Activated T-helper 17 cell treated with anti-CD3 and anti-CD28 coated beads, Interleukin-2, amount 50 U/mL, for 72 hours (primary cell): ENCODE data around the gene ZNF687. TPM values are rescaled to one million over a fixed set of nuclear protein-coding genes. Genes with fewer than 3 reads are reported as not detected.
A peak's percentile ranks its signal among the peaks of the same experiment; 100 is the strongest.

Experiments
- ATAC-seq: fragments of 150-1000 bp; cut with Tn5 transposase; replicated peaks from 2 replicates; pipeline ENCODE4 v1.10.0; 2021; ENCODE audit warnings: mild to moderate bottlenecking, moderate library complexity
- H3K27ac Mint-ChIP-seq: one replicate; pipeline ENCODE4 v1.8.0; 2022; ENCODE audit warnings: mixed read lengths
- H3K27me3 Mint-ChIP-seq: one replicate; pipeline ENCODE4 v1.8.0; 2022; ENCODE audit warnings: mixed read lengths
- H3K36me3 Mint-ChIP-seq: one replicate; pipeline ENCODE4 v1.8.0; 2022; ENCODE audit warnings: low read depth, mild to moderate bottlenecking, mixed read lengths
- H3K4me1 Mint-ChIP-seq: one replicate; pipeline ENCODE4 v1.8.0; 2022; ENCODE audit warnings: mixed read lengths
- H3K4me3 Mint-ChIP-seq: one replicate; pipeline ENCODE4 v1.8.0; 2022; ENCODE audit warnings: mild to moderate bottlenecking, mixed read lengths
- H3K9me3 Mint-ChIP-seq: one replicate; pipeline ENCODE4 v1.8.0; 2022; ENCODE audit warnings: mixed read lengths
- total RNA-seq, 2 donors: library from RNA; stranded (reverse); gene quantifications; one replicate each; pipeline ENCODE4 v1.2.3, GENCODE V29; 2022

ZNF687 gene
- total RNA-seq, 2 donors from 2014 or later = 24.9 to 29.6 TPM

DNA sequence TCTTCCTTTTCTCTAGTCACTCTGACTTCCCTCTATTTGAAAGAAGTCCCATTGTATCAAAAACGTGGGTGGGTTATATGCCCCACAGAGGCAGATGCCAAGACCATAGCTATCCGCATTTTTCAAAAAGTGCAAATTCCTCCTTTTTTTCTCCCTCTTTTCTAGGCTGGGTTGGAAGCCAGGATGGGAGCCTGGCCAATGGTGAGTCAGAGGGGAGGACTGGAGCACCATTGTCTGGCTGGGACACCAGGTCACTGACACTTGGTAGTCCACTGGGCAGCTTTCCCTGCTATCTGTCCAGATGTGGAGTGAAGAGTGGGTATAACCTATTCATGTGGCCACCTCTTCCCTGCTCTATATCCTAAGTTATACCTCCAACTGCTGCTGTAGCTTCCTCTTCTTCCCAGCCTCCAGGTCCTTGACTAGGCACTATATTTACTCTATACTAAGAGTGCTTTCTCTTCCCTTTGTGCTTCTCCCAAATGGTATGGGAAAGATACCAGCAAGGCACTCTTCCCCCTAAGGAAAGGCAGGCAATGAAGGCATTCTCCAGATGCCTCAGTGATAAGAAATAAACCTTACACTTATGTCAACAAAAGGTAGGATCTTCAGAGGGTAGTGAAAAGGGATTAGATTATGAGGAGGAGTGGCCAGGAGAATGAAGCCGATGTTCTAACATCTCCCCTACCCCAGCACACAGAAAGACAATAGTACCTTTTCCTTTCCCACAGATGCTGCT is 32.2 kb downstream of the ZNF687 start:
- Mint-ChIP-seq H3K4me1 (peaks cover 35% of the 10 kb centered on the region), H3K4me3 (no peak overlapping the region), H3K9me3 (no peaks in the 10 kb centered on the region), H3K27ac (peak overlapping the region; percentile 98), H3K27me3 (no peaks in the 10 kb centered on the region), H3K36me3 (peaks cover 90% of the 10 kb centered on the region)
- no peak for ATAC-seq

DNA sequence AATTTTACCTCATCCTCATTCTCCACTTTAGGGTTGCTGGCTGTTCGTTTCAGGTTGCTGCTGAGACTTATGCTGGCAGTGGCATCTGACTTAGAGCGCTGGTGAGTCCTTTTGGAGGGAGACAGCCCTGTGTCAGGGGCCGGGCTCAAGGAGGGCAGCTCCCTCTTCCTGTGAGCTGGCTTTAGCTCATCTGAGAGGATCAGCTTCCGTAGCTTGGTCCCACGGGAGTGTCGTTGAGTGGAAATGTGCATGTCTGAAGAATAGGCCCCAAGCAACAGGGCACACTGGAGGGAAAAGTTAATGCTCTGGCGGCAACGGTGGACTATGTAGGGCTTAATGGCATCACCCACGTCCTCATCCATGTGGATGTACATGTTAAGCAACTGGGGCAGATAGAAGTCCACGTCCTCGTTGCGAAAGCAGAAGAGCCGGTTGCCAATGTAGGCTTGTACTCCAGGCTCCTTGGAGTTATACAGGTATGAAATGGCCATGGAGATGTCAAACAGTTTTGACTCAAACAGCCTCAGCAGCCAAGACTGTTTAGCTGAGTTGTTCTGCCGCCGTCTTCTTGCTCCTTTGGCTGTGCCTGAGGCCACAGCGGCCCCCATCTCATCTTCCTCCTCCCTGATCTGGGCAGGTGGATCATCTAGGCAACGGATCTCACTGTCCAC is 33.6 kb downstream of the ZNF687 start:
- Mint-ChIP-seq H3K4me3 (no peak overlapping the region), H3K27me3 (no peaks in the 10 kb centered on the region), H3K27ac (peak overlapping the region; percentile 63), H3K36me3 (peaks cover 90% of the 10 kb centered on the region), H3K9me3 (no peaks in the 10 kb centered on the region), H3K4me1 (peaks cover 40% of the 10 kb centered on the region)
- ATAC-seq = no peak

DNA sequence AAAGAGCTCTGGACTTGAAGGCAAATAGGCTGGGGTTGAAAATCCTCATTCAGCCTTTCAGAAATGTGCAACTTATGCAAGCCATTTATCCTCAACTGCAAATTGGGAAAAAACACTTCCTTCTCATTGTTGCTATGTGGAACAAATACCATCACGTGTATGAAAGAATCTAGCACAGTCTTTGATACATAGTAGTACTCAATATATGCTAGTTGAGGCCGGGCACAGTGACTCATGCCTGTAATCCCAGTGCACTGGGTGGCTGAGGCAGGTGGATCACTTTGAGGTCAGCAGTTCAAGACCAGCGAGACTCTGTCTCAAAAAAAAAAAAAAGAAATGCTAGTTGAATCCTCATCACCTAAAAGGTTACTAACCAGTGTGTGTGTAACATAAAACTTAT is 36.9 kb downstream of the ZNF687 start:
- peaks cover 85% of the 10 kb centered on the region for H3K36me3 Mint-ChIP-seq

DNA sequence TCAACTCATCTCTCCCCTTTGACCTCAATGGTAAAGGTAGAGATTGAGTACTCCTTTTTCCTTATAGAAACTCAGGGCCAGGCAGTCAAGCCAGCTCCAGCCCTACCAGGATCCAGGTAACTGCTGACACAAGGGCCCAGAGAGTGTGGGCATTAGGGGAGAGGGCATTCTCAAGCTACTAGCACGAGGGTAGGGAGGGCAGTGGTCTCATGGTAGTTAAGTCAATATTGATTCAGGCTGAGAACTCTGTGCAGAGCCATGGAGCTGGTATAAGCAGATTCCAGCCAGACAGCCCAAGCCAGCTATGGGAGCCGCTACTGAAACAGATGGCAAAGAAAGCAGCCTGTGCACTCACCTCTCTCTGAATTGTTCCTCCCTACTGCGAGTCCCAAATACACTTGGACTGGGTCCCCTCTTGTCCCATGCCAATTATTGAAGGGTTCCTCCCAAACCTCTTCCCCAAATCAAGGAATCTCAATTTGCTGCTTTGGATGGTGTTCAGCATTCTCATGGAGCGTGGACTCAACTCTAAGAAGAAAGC is 42.4 kb downstream of the ZNF687 start:
- H3K4me1 Mint-ChIP-seq = peaks cover 43% of the 10 kb centered on the region
- H3K27ac Mint-ChIP-seq = no peak overlapping the region
- no peak for ATAC-seq
- H3K9me3 Mint-ChIP-seq = no peaks in the 10 kb centered on the region
- peaks cover 70% of the 10 kb centered on the region for H3K36me3 Mint-ChIP-seq
- no peak overlapping the region for H3K4me3 Mint-ChIP-seq
- no peaks in the 10 kb centered on the region for H3K27me3 Mint-ChIP-seq

More for the DNA sequence above, 36.9 kb downstream of the ZNF687 start:
- no peak overlapping the region for H3K27ac Mint-ChIP-seq
- ATAC-seq = peak; percentile 42
- no peaks in the 10 kb centered on the region for H3K27me3 Mint-ChIP-seq
- peaks cover 26% of the 10 kb centered on the region for H3K4me1 Mint-ChIP-seq
- H3K4me3 Mint-ChIP-seq = no peak overlapping the region
- no peaks in the 10 kb centered on the region for H3K9me3 Mint-ChIP-seq

DNA sequence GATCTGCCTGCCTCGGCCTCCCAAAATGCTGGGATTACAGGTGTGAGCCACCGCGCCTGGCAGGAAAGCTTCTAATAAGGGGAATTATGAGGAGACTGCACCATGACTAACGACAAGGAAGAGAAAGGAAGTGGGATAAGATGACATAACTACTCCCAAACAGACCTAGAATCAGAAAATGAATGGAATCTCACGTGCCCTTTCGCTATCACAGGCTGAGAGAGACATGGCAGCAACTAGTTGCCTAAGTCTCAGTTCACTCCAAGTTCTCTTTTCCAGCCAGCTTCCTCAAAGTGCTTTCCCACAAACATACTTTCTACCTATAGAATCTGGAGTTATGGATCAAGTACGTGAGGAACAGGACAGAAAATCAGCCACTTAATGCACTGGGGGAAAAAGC is 43.1 kb downstream of the ZNF687 start:
- ATAC-seq = no peak
- Mint-ChIP-seq H3K4me1 (peaks cover 42% of the 10 kb centered on the region), H3K9me3 (no peaks in the 10 kb centered on the region), H3K27ac (peak overlapping the region; percentile 99), H3K36me3 (peaks cover 62% of the 10 kb centered on the region), H3K4me3 (peak overlapping the region; percentile 100), H3K27me3 (no peaks in the 10 kb centered on the region)

DNA sequence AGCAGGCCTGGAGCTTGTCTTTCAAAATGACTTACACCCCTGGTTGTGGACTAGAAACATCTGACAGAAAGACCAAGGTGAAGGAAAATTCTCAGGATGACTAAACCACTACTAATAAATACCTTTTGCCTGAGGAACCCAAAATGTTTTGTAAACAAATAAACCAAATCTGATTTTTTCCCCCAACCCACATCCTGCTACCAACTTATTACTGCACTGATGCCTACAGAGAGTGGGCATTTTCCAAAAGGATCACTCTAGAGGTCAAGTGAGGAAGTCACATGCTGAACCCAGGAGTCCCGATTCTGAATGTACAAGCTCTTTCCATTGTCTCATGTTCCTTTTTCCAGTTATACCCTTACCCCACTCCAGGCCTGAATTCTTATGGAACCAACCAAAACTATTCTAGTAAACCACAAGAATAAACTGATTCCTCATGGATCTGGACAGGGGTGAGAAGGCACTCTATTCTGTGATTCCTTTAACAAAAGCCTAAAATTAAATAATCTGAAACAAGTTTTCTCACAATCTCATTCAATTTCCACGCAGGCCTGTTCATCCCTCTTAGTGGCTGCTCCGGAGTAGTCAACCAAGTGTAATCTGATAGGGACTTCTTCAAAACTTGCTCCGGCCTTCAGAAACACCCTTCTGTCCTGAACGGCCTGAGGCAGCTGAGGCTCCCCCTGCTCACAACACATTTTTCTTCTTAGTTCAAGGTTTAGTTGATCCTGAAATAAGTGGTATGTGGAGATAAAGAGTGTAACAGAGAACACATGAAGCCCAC is 43.7 kb downstream of the ZNF687 start:
- no peaks in the 10 kb centered on the region for H3K27me3 Mint-ChIP-seq
- H3K4me3 Mint-ChIP-seq = peak overlapping the region; percentile 100
- H3K36me3 Mint-ChIP-seq = peaks cover 56% of the 10 kb centered on the region
- no peaks in the 10 kb centered on the region for H3K9me3 Mint-ChIP-seq
- no peak for ATAC-seq
- peaks cover 36% of the 10 kb centered on the region for H3K4me1 Mint-ChIP-seq
- H3K27ac Mint-ChIP-seq = peak overlapping the region; percentile 99

DNA sequence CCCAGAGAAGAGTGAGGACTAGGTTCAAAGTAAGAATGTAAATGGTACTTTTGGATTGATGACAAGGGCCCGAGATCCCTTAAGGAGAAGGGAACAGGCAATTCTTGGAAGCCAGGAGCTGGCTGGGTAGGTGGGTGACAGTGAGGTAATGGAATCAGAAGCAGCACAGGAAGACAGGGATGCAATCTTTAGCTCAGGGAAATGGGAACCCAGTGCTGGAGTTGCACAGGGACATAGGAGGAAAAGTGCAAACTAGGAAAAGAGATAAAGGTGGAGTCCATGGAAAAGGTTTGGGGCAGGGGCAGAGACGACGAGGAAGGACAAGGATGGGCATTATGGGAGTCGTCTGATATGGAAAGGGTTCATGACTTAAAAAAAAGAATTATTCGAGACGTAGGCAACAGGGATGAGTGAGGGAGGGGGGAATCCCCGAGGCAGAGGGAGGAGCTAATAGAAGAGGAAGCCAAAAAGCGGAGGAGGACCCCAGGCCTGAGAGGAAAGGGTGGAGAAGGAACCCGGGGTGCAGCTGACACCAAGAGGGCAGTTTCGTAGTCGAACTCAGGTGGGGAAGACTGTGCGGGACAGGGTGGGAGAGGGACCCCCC is 44.6 kb downstream of the ZNF687 start:
- no peaks in the 10 kb centered on the region for H3K9me3 Mint-ChIP-seq
- H3K27me3 Mint-ChIP-seq = no peaks in the 10 kb centered on the region
- H3K4me1 Mint-ChIP-seq = peaks cover 35% of the 10 kb centered on the region
- peak; percentile 74 for ATAC-seq
- H3K36me3 Mint-ChIP-seq = peaks cover 52% of the 10 kb centered on the region
- peak overlapping the region; percentile 99 for H3K27ac Mint-ChIP-seq
- H3K4me3 Mint-ChIP-seq = peak overlapping the region; percentile 100

DNA sequence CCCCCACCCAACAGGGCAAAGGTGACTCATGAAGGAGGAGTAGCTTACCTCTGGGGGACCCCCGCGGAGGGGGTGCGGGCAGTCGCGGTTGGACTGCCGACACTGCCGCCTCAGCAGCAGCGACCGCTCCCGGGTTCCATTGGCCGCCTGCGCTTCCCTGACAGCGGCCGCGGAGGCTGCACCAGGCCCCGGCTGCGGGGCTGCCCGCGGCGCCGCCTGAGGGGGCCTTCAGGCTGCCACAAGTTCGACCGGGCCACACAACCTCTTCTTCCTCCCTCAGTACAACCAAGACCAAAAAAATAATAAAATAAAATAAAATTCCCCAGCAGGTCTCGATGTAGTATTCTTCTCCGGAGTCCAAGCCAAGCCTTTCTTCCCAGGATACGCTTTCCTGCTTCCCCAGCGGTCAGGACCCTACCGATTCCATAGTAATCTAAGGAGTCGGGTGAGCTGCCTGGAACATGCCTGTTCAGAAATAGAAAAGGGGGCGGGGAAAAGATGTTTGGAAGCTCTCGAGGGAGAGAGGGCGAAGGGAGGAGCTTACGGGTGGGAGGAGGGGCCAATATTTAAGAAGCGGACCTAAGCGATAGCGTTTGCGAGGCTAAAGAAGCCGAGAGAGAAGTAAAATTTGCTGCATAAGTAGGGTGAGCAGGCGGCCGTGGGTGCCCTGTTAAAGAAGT is 45.3 kb downstream of the ZNF687 start, which contains the start of gene PI4KB:
Gene PI4KB, minus strand, starts transcription at position 194 of the 680 bp plus-strand sequence. CDS start 10,935 bp downstream, outside the sequence.
- no peaks in the 10 kb centered on the region for H3K9me3 Mint-ChIP-seq
- H3K36me3 Mint-ChIP-seq = peaks cover 46% of the 10 kb centered on the region
- ATAC-seq = peak; percentile 94
- peak within 1 kb of the TSS; percentile 100 for H3K4me3 Mint-ChIP-seq
- H3K27ac Mint-ChIP-seq = peak within 1 kb of the TSS; percentile 99
- peaks cover 29% of the 10 kb centered on the region for H3K4me1 Mint-ChIP-seq
- no peaks in the 10 kb centered on the region for H3K27me3 Mint-ChIP-seq

DNA sequence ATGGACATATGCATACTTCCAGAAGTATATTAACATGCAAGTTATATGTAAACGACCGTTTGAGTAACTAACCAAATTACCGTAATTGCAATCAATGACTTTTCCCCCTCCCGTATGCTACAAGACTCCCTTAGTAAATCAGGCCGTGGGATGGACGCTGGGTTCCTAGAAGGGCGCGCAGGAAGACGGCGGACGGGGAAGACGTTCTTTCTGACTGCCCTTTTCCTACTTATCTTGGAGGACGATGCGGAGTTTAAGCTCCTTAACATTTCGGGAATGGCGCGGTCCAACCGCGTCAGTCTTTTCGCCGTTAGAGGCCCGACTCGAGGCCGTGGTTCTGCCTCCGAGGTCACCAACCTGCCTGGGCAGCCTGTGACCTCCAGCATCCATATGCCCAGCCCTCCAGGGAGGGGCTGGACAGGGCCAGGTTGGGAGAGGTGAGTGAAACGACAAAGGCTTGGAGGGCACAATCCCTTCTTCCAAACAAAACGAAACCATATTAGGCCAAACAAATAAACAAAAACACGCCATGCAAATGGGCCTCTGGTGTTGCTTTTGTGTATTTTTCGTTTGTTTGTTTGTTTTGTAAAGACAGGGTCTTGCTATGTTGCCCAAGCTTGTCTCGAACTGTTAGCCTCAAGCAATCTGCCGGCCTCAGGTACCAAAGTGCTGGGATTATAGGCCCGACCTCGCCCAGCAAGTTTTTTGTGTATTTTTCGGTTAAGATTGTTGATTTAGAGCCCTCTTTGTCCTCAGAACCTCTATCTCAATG is 46.0 kb downstream of the ZNF687 start:
- H3K4me1 Mint-ChIP-seq = peaks cover 29% of the 10 kb centered on the region
- H3K27ac Mint-ChIP-seq = peak overlapping the region; percentile 99
- peaks cover 39% of the 10 kb centered on the region for H3K36me3 Mint-ChIP-seq
- no peaks in the 10 kb centered on the region for H3K27me3 Mint-ChIP-seq
- ATAC-seq = peak; percentile 28
- no peaks in the 10 kb centered on the region for H3K9me3 Mint-ChIP-seq
- peak overlapping the region; percentile 100 for H3K4me3 Mint-ChIP-seq

DNA sequence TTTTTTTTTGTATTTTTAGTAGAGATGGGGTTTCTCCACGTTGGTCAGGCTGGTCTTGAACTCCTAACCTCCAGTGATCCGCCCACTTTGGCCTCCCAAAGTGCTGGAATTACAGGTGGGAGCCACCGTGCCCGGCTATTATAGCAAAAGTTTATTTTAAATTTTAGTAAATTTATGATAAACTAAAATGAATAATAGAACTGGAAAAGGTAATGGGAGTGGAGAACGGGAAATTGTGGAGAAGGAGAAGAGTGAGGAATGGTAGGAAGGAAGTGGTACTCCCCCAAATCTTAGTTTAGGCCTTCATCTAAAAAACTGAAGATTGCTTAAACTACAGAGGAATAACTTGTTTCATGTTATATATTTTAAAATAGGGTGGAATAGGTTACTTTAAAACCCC is 52.7 kb downstream of the ZNF687 start:
- Mint-ChIP-seq H3K27me3 (no peaks in the 10 kb centered on the region), H3K4me3 (no peak overlapping the region), H3K36me3 (peaks cover 2% of the 10 kb centered on the region), H3K4me1 (peaks cover 2% of the 10 kb centered on the region), H3K27ac (no peak overlapping the region), H3K9me3 (no peaks in the 10 kb centered on the region)
- no peak for ATAC-seq

DNA sequence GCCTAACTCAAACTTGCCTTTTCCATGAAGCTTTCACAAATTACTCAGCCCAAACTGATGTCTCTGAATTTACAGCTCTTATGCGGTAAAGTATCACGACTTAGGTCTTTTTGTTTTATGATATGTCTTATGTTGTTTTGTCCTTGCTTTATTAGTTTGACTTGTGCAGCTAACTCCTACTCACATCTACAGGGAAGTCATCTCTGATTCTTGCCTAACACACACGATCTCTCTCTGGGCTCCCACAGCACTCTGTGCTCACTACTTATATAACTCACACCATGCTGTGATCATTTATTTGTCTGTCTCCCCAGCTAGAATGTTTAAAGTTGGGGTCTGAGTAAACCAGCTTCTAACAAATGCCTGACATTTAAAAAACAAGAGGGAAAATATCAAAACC is 54.5 kb downstream of the ZNF687 start:
- no peaks in the 10 kb centered on the region for H3K9me3 Mint-ChIP-seq
- H3K4me3 Mint-ChIP-seq = no peak overlapping the region
- peaks cover 11% of the 10 kb centered on the region for H3K4me1 Mint-ChIP-seq
- H3K36me3 Mint-ChIP-seq = peaks cover 5% of the 10 kb centered on the region
- H3K27ac Mint-ChIP-seq = peak overlapping the region; percentile 67
- H3K27me3 Mint-ChIP-seq = no peaks in the 10 kb centered on the region
- no peak for ATAC-seq

DNA sequence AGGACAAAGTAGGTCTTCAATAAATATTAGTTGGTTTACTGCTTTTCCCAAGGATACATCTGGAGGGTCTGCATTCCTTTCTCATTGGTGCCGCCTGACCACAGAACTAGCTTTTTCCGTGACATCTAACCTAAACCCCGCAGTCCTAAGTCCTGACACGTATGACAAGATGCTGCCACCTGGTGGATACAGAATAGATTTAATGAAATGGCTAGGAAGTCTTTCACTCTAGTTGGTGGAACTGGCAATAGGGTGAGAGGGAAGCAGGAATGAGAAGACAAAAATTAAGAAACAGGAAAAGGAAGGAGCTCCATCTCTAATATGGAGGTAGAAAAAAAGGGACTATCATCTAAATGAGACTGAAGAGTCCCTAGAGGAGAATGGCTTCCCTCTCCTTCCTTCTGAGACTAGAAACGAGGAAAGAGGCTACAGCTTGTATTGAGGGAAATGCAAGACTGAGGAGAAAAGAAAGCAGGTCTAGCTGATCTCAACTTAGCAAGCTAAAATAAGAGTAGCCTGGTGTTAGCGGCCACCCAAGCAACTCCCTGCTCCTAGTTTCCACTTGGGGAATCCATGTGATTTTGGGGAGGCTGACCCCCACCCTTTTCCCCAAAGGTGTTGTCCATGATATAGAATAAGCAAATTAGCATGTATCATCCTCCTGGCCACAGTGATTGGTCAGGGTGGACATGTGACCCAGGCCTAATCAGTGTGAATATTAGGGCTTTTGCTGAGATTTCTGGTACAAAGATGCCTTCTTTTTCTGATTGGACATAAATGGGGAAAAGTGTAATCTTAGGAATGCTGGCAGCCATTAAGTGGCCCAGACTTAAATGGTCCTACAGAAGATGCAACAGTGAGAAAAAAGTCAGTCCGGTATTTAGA is 59.0 kb downstream of the ZNF687 start:
- peak overlapping the region; percentile 2 for H3K27ac Mint-ChIP-seq
- H3K4me3 Mint-ChIP-seq = no peak overlapping the region
- peaks cover 40% of the 10 kb centered on the region for H3K36me3 Mint-ChIP-seq
- no peaks in the 10 kb centered on the region for H3K9me3 Mint-ChIP-seq
- H3K4me1 Mint-ChIP-seq = peaks cover 25% of the 10 kb centered on the region
- H3K27me3 Mint-ChIP-seq = no peaks in the 10 kb centered on the region
- ATAC-seq = peak; percentile 97
